ENCODE data around the gene SPATA19.
"Not testable (repeated sequence)": the region's sequence is repeated elsewhere in the genome, so short reads cannot be mapped to it uniquely, and the experiment has no call there.

The SPATA19 gene

GRCh38 chr11:133845413-133845812 is at the start of gene SPATA19:
Gene SPATA19, minus strand, starts transcription at chr11:133845513. Its CDS starts 67 bp downstream, at chr11:133845446.
- no peak for DNase-seq

GRCh38 chr11:133895061-133895479 is 49.8 kb upstream of the SPATA19 start:
- DNase-seq, result no peak

GRCh38 chr11:133893381-133893780 is 48.1 kb upstream of the SPATA19 start:
- no peak for DNase-seq

GRCh38 chr11:133892584-133893380 is 47.5 kb upstream of the SPATA19 start:
- no peak for DNase-seq

GRCh38 chr11:133892126-133892525 is 46.8 kb upstream of the SPATA19 start:
- DNase-seq, result no peak

- no peak for DNase-seq
These were observed 44.6 kb upstream of the SPATA19 start for GRCh38 chr11:133889893-133890292.

- DNase-seq, result no peak
These were observed 43.9 kb upstream of the SPATA19 start for GRCh38 chr11:133889188-133889587.

GRCh38 chr11:133887692-133888332 is 42.5 kb upstream of the SPATA19 start:
- DNase-seq, result no peak

GRCh38 chr11:133886029-133886428 is 40.7 kb upstream of the SPATA19 start:
- DNase-seq, result no peak

GRCh38 chr11:133872160-133872559 is 26.8 kb upstream of the SPATA19 start:
- DNase-seq, result no peak

- DNase-seq, result no peak
These were observed 22.1 kb upstream of the SPATA19 start for GRCh38 chr11:133867456-133867855.

- DNase-seq, result no peak
These were observed 20.2 kb upstream of the SPATA19 start for GRCh38 chr11:133865466-133865865.

- DNase-seq, result no peak
These were observed 19.4 kb upstream of the SPATA19 start for GRCh38 chr11:133864756-133865155.

GRCh38 chr11:133860151-133860550 is 14.8 kb upstream of the SPATA19 start:
- no peak for DNase-seq

- DNase-seq, result not testable (repeated sequence)
These were observed 9.1 kb upstream of the SPATA19 start for GRCh38 chr11:133854330-133854960.

- DNase-seq, result no peak
These were observed 1.1 kb downstream of the SPATA19 start for GRCh38 chr11:133844217-133844616.

- no peak for DNase-seq
These were observed 1.8 kb downstream of the SPATA19 start for GRCh38 chr11:133843454-133843987.

- no peak for DNase-seq
These were observed 2.6 kb downstream of the SPATA19 start for GRCh38 chr11:133842730-133843129.

- no peak for DNase-seq
These were observed 3.3 kb downstream of the SPATA19 start for GRCh38 chr11:133842053-133842452.

GRCh38 chr11:133841279-133842043 is 3.9 kb downstream of the SPATA19 start:
- DNase-seq, result no peak

GRCh38 chr11:133840479-133840941 is 4.8 kb downstream of the SPATA19 start:
- DNase-seq, result no peak
